Adrenal gland (tissue), 12 donors: Measurements from ENCODE around the gene CASP9. TPM values are rescaled to one million over a fixed set of nuclear protein-coding genes. Genes with fewer than 3 reads are reported as not detected.
"Not testable (repeated sequence)": the region's sequence is repeated elsewhere in the genome, so short reads cannot be mapped to it uniquely, and the experiment has no call there.

Experiments
- DNase-seq, 7 donors: peaks; one replicate each; pipeline ENCODE4 v3.0.0-alpha.2; 2019 to 2020
- H3K27ac ChIP-seq, 5 donors: fragments of 200-600 bp; sonication (generic) in 4 of 5; 1 replicate in 3 of 5; 2 replicates in 2 of 5; pipeline versions ENCODE4 v1.5.1 to v1.8.0; 2016 to 2020; ENCODE audit warnings: mild to moderate bottlenecking in 1 of 5
- H3K27me3 ChIP-seq: fragments of 200-600 bp; 2 replicates; pipeline ENCODE4 v1.8.0; 2021
- H3K36me3 ChIP-seq, 2 donors: fragments of 200-600 bp; replicated peaks in 1 of 2; 1 replicate in 1 of 2; 2 replicates in 1 of 2; pipeline versions ENCODE4 v1.5.1 to v1.8.0; 2018 to 2022
- H3K4me1 ChIP-seq, 2 donors: fragments of 200-600 bp; replicated peaks in 1 of 2; 1 replicate in 1 of 2; 2 replicates in 1 of 2; pipeline versions ENCODE4 v1.5.1 to v1.8.0; 2018 to 2021
- H3K4me3 ChIP-seq, 4 donors: fragments of 200-600 bp; sonication (generic) in 3 of 4; one replicate each; pipeline ENCODE4 v1.5.1; 2016 to 2018
- H3K9me3 ChIP-seq, 3 donors: fragments of 200-600 bp; sonication (generic) in 1 of 3; replicated peaks in 1 of 3; 1 replicate in 2 of 3; 2 replicates in 1 of 3; pipeline versions ENCODE4 v1.5.1 to v1.8.0; 2016 to 2021
- POLR2A ChIP-seq, 2 donors: fragments of 450-650 bp; IDR thresholded peaks; one replicate each; pipeline ENCODE4 v1.6.1; 2017; ENCODE audit warnings: antibody characterized with exemption in 2 of 2, mild to moderate bottlenecking in 2 of 2, moderate library complexity in 1 of 2
- WGBS, 4 donors: extraction: QIAGEN DNeasy Blood & Tissue Kit in 2 of 4; methylation state at CpG; one replicate each; pipeline versions ENCODE4 v1.1.5 to v1.1.7; 2013 to 2017; 5-methylcytosine and 5-hydroxymethylcytosine counted together
- intact Hi-C, 2 donors: fragments of 100-400 bp; cut with DNase I; formaldehyde crosslinking; loops; one replicate each; pipeline versions ENCODE4 v1.14.1 to v1.15.0; 2022 to 2023
- polyA plus RNA-seq, 3 donors: library from polyadenylated mRNA; stranded (reverse); fragments of 200-250 nt in 2 of 3; fragments of 350-450 nt in 1 of 3; fragmentation: Illumina TruSeq in 1 of 3; extraction: RNeasy Lipid Tissue Mini Kit (QIAGEN cat#74804) in 1 of 3; gene quantifications; one replicate each; pipeline ENCODE4 v1.2.3, GENCODE V29; 2013 to 2014
- total RNA-seq, 9 donors: library from RNA; depleted of rRNA in 4 of 9; stranded (reverse); fragments of >200 nt in 4 of 9; fragments of 120-200 nt in 1 of 9; fragmentation: NEBNext Ultra II Directional in 1 of 9; extraction: Animal tissue kit (Norgen Biotek cat#: 25700) in 1 of 9; gene quantifications; one replicate each; pipeline versions ENCODE4 v1.1.0 to v1.2.4, GENCODE V29; 2013 to 2023
- TF ChIP-seq, protein P1 (sequence below), 6 experiments: fragments of 450-650 bp in 4 of 6; fragments of 200-600 bp in 2 of 6; sonication (generic) in 1 of 6; IDR thresholded peaks; 1 replicate in 5 of 6; 2 replicates in 1 of 6; pipeline versions ENCODE4 v1.5.1 to v1.8.0; 2016 to 2021; ENCODE audit warnings: antibody characterized with exemption in 6 of 6, mild to moderate bottlenecking in 2 of 6, moderate library complexity in 1 of 6
- donor health status: healthy with polysubstance abuse.
- donor health status: Bipolar disorder and iron deficiency.
- donor health status: DM: yes; HTN: yes; CAD: no.
- donor health status: DM: no; HTN: no; CAD: no.
- donor health status: DM: no; HTN: no; CAD: no.
- donor health status: DM: yes; HTN: yes; CAD: no.

The CASP9 gene
- total and polyA plus RNA-seq, 12 donors: 16.1 to 132 (median 28.3) TPM

DNA sequence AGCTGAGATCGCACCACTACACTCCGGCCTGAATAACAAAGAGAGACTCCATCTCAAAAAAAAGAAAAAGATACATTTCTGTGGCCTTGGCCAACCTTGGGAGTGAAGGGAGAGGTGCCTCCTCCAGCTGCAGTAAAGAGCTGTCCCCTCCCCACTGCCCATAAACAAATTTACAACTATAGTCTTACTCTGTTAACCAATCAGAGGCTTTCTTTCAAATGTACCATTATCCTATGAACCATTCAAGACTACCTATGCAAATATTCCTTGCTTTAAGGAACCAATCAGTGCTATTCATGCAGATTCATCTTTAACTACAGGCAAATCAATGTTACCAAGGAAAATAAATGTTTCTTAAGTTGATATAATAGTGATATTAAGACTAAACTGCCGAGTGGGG lies 47.1 kb downstream of the CASP9 start:
- TF ChIP-seq, protein P1, sequence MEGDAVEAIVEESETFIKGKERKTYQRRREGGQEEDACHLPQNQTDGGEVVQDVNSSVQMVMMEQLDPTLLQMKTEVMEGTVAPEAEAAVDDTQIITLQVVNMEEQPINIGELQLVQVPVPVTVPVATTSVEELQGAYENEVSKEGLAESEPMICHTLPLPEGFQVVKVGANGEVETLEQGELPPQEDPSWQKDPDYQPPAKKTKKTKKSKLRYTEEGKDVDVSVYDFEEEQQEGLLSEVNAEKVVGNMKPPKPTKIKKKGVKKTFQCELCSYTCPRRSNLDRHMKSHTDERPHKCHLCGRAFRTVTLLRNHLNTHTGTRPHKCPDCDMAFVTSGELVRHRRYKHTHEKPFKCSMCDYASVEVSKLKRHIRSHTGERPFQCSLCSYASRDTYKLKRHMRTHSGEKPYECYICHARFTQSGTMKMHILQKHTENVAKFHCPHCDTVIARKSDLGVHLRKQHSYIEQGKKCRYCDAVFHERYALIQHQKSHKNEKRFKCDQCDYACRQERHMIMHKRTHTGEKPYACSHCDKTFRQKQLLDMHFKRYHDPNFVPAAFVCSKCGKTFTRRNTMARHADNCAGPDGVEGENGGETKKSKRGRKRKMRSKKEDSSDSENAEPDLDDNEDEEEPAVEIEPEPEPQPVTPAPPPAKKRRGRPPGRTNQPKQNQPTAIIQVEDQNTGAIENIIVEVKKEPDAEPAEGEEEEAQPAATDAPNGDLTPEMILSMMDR (IDR thresholded peaks at IDR 0.05): no peak
- TF ChIP-seq POLR2A (IDR thresholded peaks at IDR 0.05): no peak
- no peak for DNase-seq
- H3K27me3 ChIP-seq: no peaks in the 10 kb centered on the region
- H3K4me1 ChIP-seq: peaks cover 0 to 15% of the 10 kb centered on the region in 2 donors
- intact Hi-C loops: no loop called here
- 88 to 96% (median 91%) methylated on average over 3 of the region's 3 CpGs for WGBS, 4 donors
- H3K36me3 ChIP-seq: no peaks in the 10 kb centered on the region
- no peaks in the 10 kb centered on the region for H3K9me3 ChIP-seq
- peak overlapping the region in 1 of 5 donors; percentile 71 for H3K27ac ChIP-seq
- H3K4me3 ChIP-seq: no peak overlapping the region

DNA sequence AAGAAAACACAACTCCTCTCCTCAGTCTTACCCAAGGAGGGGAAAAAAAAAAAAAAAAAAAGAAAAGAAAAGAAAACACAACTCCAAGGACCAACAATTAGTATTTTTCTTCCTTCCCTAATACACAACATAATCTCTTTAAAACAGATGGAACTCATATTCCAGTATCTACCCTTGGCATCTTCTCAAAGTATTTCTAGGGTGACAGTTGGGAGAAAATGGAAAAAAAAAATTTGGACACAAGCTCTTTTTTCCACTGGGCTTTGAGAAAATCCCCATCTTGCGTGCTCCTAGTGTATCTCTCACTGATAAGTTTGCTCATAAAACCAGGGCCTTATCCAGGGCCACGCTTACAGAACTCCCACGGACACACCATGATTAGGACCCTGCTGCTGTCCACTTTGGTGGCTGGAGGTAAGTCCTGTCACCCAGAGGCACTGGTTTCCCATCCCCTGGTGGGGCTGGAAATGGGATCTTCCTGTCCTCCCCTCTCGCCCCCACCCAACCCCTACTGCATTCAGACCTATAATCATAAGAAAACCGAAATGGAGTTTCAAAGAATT lies 48.2 kb downstream of the CASP9 start, which contains the start of gene CELA2B:
CELA2B (plus strand) TSS at position 353 of the 563 bp plus-strand sequence; CDS start at position 375, 22 bp downstream.
- Histone ChIP-seq H3K4me1 (peaks cover 0 to 15% of the 10 kb centered on the region in 2 donors), H3K9me3 (no peaks in the 10 kb centered on the region), H3K27me3 (no peaks in the 10 kb centered on the region), H3K36me3 (no peaks in the 10 kb centered on the region), H3K4me3 (no peak within 1 kb of the TSS), H3K27ac (peak within 1 kb of the TSS in 2 of 5 donors; percentile 49 to 71)
- DNase-seq: peak in 1 of 7 donors; percentile 43
- no peak for TF ChIP-seq POLR2A (IDR thresholded peaks at IDR 0.05)
- 69 to 85% (median 77%) methylated on average over 5 of the region's 5 CpGs for WGBS, 4 donors
- intact Hi-C loops: no loop called here

DNA sequence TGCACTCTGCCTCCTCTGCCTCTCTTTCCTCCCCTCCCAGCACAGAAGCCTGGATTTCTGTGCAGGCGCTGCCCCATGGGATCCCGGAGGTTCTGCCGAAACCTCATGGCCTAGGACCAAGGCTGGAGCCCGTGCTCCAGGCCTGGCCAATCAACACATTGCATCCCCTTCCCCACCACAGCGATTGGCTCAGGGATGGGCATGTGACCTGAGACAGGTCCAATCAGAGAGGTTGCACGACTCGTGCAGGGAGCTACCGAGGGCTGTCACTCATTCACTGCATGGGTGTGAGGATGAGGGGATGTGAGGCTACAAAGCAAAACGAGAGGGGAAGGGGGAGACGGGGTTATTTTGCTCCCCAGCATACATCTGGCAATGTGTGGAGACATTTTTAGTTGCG lies 51.4 kb downstream of the CASP9 start:
- H3K4me1 ChIP-seq: peaks cover 0 to 10% of the 10 kb centered on the region in 2 donors
- no peak for DNase-seq
- WGBS, 4 donors: 84 to 90% (median 90%) methylated on average over 11 of the region's 11 CpGs
- intact Hi-C loops: no loop called here
- H3K4me3 ChIP-seq: no peak overlapping the region
- H3K27ac ChIP-seq: no peak overlapping the region
- TF ChIP-seq POLR2A (IDR thresholded peaks at IDR 0.05): no peak
- TF ChIP-seq, protein P1 (IDR thresholded peaks at IDR 0.05): no peak
- H3K36me3 ChIP-seq: no peaks in the 10 kb centered on the region
- H3K9me3 ChIP-seq: no peaks in the 10 kb centered on the region
- no peaks in the 10 kb centered on the region for H3K27me3 ChIP-seq

DNA sequence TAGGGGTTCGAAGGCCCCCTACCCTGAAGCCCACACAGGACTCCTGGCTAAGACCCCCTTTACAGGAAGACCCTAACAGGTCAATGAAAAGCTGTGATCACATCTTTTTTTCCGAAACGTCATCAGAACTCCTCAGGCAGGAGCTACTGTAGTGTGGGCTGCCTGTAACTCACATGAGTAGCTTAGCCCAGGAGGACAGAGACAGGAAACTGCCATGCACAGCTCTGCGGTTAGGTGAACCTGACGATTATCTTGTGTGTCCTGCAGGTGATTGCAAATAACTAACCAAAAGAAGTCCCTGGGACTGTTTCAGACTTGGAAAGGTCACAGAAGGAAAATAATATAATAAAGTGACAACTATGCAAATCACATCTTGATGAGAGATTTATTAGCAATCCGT lies 52.3 kb downstream of the CASP9 start:
- H3K4me1 ChIP-seq, H3K27me3 ChIP-seq, H3K36me3 ChIP-seq, H3K4me3 ChIP-seq, intact Hi-C loops, DNase-seq, H3K9me3 ChIP-seq, H3K27ac ChIP-seq: not testable (repeated sequence)
- WGBS, 4 donors: 72 to 82% (median 76%) methylated on average over 6 of the region's 6 CpGs

DNA sequence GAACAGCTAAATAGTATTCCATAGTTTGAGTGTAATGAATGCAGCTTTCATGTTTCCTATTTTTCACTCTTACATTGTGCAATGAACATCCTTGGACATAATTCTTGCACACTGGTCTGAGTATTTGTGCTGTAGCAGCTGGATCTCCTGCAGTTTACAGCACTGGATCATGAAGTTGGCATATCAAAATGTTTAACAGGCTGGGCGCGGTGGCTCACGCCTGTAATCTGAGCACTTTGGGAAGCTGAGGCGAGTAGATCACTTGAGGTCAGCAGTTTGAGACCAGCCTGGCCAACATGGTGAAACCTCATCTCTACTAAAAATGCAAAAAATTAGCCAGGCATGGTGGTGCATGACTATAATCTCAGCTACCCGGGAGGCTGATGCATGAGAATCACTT lies 52.9 kb downstream of the CASP9 start:
- H3K27me3 ChIP-seq, H3K36me3 ChIP-seq, H3K4me1 ChIP-seq, H3K27ac ChIP-seq, DNase-seq, H3K9me3 ChIP-seq, H3K4me3 ChIP-seq, intact Hi-C loops: not testable (repeated sequence)
- 89 to 97% (median 95%) methylated on average over 5 of the region's 5 CpGs for WGBS, 4 donors

DNA sequence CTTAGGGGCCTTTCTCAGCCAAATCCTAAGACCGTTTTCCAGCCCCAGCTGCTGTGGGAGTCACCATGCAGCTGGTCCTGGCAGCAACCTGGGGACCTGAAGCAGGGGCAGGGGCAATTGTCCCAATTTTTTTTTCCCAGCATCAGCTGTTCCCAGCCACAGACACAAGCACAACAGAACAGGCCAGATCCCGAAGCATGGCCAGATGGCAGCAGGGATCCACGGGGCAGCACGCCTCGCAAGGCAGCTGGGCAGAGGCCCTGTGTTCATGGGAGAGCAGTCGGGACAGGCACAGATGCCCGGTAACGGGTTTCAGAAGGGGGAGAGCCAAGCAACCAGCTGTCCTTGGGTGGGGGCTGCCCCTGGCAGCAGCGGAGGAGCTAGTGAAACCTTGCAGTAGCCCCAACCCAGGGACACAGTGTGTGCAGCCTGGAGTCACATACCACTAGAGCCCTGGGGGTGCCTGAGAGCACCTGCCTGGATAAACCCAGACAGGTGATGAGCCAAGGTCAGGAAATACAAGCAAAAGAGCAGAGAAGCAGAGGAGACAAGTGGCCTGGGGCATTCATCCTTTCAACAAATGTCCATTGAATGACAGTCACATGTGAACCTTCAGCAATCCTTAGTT lies 54.1 kb downstream of the CASP9 start:
- intact Hi-C loops, H3K27ac ChIP-seq: not testable (repeated sequence)

More for the DNA sequence above, 54.1 kb downstream of the CASP9 start:
- H3K4me1 ChIP-seq, H3K36me3 ChIP-seq, DNase-seq, H3K9me3 ChIP-seq, H3K27me3 ChIP-seq, H3K4me3 ChIP-seq: not testable (repeated sequence)
- 63 to 92% (median 80%) methylated on average over 7 to 9 of the region's 9 CpGs for WGBS, 4 donors
